ENCODE data around the gene MSH2. TPM values are rescaled to one million over a fixed set of nuclear protein-coding genes. Genes with fewer than 3 reads are reported as not detected.

Gene MSH2
- polyA plus RNA-seq, 10 donors: 24.0 to 38.4 (median 29.0) TPM

- no peak for DNase-seq
Measured at GRCh38 chr2:47504174-47504810, 101.3 kb downstream of the MSH2 start.

GRCh38 chr2:47506024-47506423 is 103.1 kb downstream of the MSH2 start:
- no peak for DNase-seq

GRCh38 chr2:47506436-47506835 is 103.5 kb downstream of the MSH2 start:
- no peak for DNase-seq

- DNase-seq: no peak
Measured at GRCh38 chr2:47508080-47508479, 105.1 kb downstream of the MSH2 start.

- DNase-seq: no peak
Measured at GRCh38 chr2:47508641-47509040, 105.7 kb downstream of the MSH2 start.

GRCh38 chr2:47509250-47509649 is 106.3 kb downstream of the MSH2 start:
- DNase-seq: no peak

GRCh38 chr2:47509821-47510385 is 106.9 kb downstream of the MSH2 start:
- DNase-seq: no peak

GRCh38 chr2:47510745-47511144 is 107.8 kb downstream of the MSH2 start:
- DNase-seq: no peak

GRCh38 chr2:47512581-47513083 is 109.7 kb downstream of the MSH2 start:
- no peak for DNase-seq

GRCh38 chr2:47513981-47514520 is 111.1 kb downstream of the MSH2 start:
- no peak for DNase-seq

GRCh38 chr2:47516360-47517104 is 113.6 kb downstream of the MSH2 start:
- no peak for DNase-seq

GRCh38 chr2:47518497-47519146 is 115.7 kb downstream of the MSH2 start:
- DNase-seq: no peak

- DNase-seq: no peak
Measured at GRCh38 chr2:47519147-47519537, 116.2 kb downstream of the MSH2 start.

- no peak for DNase-seq
Measured at GRCh38 chr2:47519604-47520301, 116.8 kb downstream of the MSH2 start.

GRCh38 chr2:47520302-47520630 is 117.3 kb downstream of the MSH2 start:
- no peak for DNase-seq

GRCh38 chr2:47520825-47521665 is 118.1 kb downstream of the MSH2 start:
- peak; percentile 23 to 77 (median 36) for DNase-seq

- no peak for DNase-seq
Measured at GRCh38 chr2:47521666-47522285, 118.8 kb downstream of the MSH2 start.

- DNase-seq: no peak
Measured at GRCh38 chr2:47525167-47525566, 122.2 kb downstream of the MSH2 start.

- no peak for DNase-seq
Measured at GRCh38 chr2:47528455-47528854, 125.5 kb downstream of the MSH2 start.

- DNase-seq: no peak
Measured at GRCh38 chr2:47528874-47529273, 125.9 kb downstream of the MSH2 start.

Data from muscle of back (tissue), 11 donors.